Dendritic cell treated with granulocyte-macrophage colony-stimulating factor and Interleukin-4, amounts not matched to agents 40 ng/mL and 50 ng/mL, for 4 days (primary cell): ENCODE measurements around the gene RSPO4.

Experiments used
- H3K27ac Mint-ChIP-seq: one replicate; pipeline ENCODE4 v1.8.0; 2022; ENCODE audit warnings: mild to moderate bottlenecking, mixed read lengths
- H3K27me3 Mint-ChIP-seq: one replicate; pipeline ENCODE4 v1.8.0; 2022; ENCODE audit warnings: mild to moderate bottlenecking, mixed read lengths
- H3K36me3 Mint-ChIP-seq: one replicate; pipeline ENCODE4 v1.8.0; 2022; ENCODE audit warnings: low read depth, mixed read lengths
- H3K4me1 Mint-ChIP-seq: one replicate; pipeline ENCODE4 v1.8.0; 2022; ENCODE audit warnings: low read depth, mixed read lengths
- H3K4me3 Mint-ChIP-seq: one replicate; pipeline ENCODE4 v1.8.0; 2022; ENCODE audit warnings: mild to moderate bottlenecking, moderate library complexity, mixed read lengths
- H3K9me3 Mint-ChIP-seq: one replicate; pipeline ENCODE4 v1.8.0; 2022; ENCODE audit warnings: mixed read lengths
- intact Hi-C: fragments of 100-400 bp; cut with micrococcal nuclease; formaldehyde crosslinking; loops from one replicate; pipeline ENCODE4 v1.15.0; 2022

RSPO4 gene

GRCh38 chr20:969868-970267, 32.2 kb downstream of the RSPO4 start:
- intact Hi-C loops: loop anchor here (5.0 kb wide), 1 partner anchor 153 kb away; no protein-coding TSS in a partner anchor
- H3K9me3 Mint-ChIP-seq: no peaks in the 10 kb centered on the region
- peaks cover 20% of the 10 kb centered on the region for H3K27me3 Mint-ChIP-seq
- H3K36me3 Mint-ChIP-seq: no peaks in the 10 kb centered on the region
- H3K4me3 Mint-ChIP-seq: no peak overlapping the region
- H3K4me1 Mint-ChIP-seq: no peaks in the 10 kb centered on the region
- H3K27ac Mint-ChIP-seq: no peak overlapping the region

- Mint-ChIP-seq H3K36me3 (no peaks in the 10 kb centered on the region), H3K27ac (no peak overlapping the region), H3K9me3 (no peaks in the 10 kb centered on the region), H3K4me3 (no peak overlapping the region), H3K27me3 (peaks cover 20% of the 10 kb centered on the region), H3K4me1 (no peaks in the 10 kb centered on the region)
- intact Hi-C loops: no loop called here
Observed at GRCh38 chr20:967796-968742, 34.0 kb downstream of the RSPO4 start.

- Mint-ChIP-seq H3K9me3 (no peaks in the 10 kb centered on the region), H3K4me1 (no peaks in the 10 kb centered on the region), H3K36me3 (no peaks in the 10 kb centered on the region), H3K27me3 (peaks cover 25% of the 10 kb centered on the region), H3K27ac (no peak overlapping the region), H3K4me3 (no peak overlapping the region)
- intact Hi-C loops: no loop called here
Observed at GRCh38 chr20:965956-966355, 36.2 kb downstream of the RSPO4 start.

GRCh38 chr20:963795-964194, 38.3 kb downstream of the RSPO4 start:
- intact Hi-C loops: no loop called here
- no peaks in the 10 kb centered on the region for H3K36me3 Mint-ChIP-seq
- H3K4me1 Mint-ChIP-seq: no peaks in the 10 kb centered on the region
- no peak overlapping the region for H3K27ac Mint-ChIP-seq
- H3K9me3 Mint-ChIP-seq: no peaks in the 10 kb centered on the region
- H3K27me3 Mint-ChIP-seq: peaks cover 20% of the 10 kb centered on the region
- no peak overlapping the region for H3K4me3 Mint-ChIP-seq

GRCh38 chr20:962683-963082, 39.4 kb downstream of the RSPO4 start:
- H3K4me1 Mint-ChIP-seq: no peaks in the 10 kb centered on the region
- no peaks in the 10 kb centered on the region for H3K36me3 Mint-ChIP-seq
- H3K9me3 Mint-ChIP-seq: no peaks in the 10 kb centered on the region
- H3K27ac Mint-ChIP-seq: no peak overlapping the region
- peaks cover 27% of the 10 kb centered on the region for H3K27me3 Mint-ChIP-seq
- intact Hi-C loops: no loop called here
- no peak overlapping the region for H3K4me3 Mint-ChIP-seq

GRCh38 chr20:962223-962622, 39.9 kb downstream of the RSPO4 start:
- Mint-ChIP-seq H3K27ac (no peak overlapping the region), H3K4me3 (no peak overlapping the region), H3K36me3 (no peaks in the 10 kb centered on the region), H3K9me3 (no peaks in the 10 kb centered on the region), H3K27me3 (peaks cover 29% of the 10 kb centered on the region), H3K4me1 (no peaks in the 10 kb centered on the region)
- intact Hi-C loops: no loop called here

GRCh38 chr20:961768-962167, 40.3 kb downstream of the RSPO4 start:
- H3K4me1 Mint-ChIP-seq: no peaks in the 10 kb centered on the region
- intact Hi-C loops: no loop called here
- no peak overlapping the region for H3K27ac Mint-ChIP-seq
- no peak overlapping the region for H3K4me3 Mint-ChIP-seq
- no peaks in the 10 kb centered on the region for H3K9me3 Mint-ChIP-seq
- no peaks in the 10 kb centered on the region for H3K36me3 Mint-ChIP-seq
- H3K27me3 Mint-ChIP-seq: peaks cover 30% of the 10 kb centered on the region

- no peaks in the 10 kb centered on the region for H3K36me3 Mint-ChIP-seq
- no peaks in the 10 kb centered on the region for H3K9me3 Mint-ChIP-seq
- intact Hi-C loops: loop anchor here (10.0 kb wide), 1 partner anchor 75 kb away; no protein-coding TSS in a partner anchor
- H3K4me1 Mint-ChIP-seq: peaks cover 5% of the 10 kb centered on the region
- H3K4me3 Mint-ChIP-seq: no peak overlapping the region
- H3K27ac Mint-ChIP-seq: no peak overlapping the region
- peaks cover 32% of the 10 kb centered on the region for H3K27me3 Mint-ChIP-seq
Observed at GRCh38 chr20:959996-960615, 42.0 kb downstream of the RSPO4 start.

- intact Hi-C loops: loop anchor here (10.0 kb wide), 1 partner anchor 74 kb away; no protein-coding TSS in a partner anchor
- H3K4me3 Mint-ChIP-seq: no peak overlapping the region
- H3K27ac Mint-ChIP-seq: no peak overlapping the region
- no peaks in the 10 kb centered on the region for H3K9me3 Mint-ChIP-seq
- peaks cover 5% of the 10 kb centered on the region for H3K4me1 Mint-ChIP-seq
- peaks cover 41% of the 10 kb centered on the region for H3K27me3 Mint-ChIP-seq
- H3K36me3 Mint-ChIP-seq: no peaks in the 10 kb centered on the region
Observed at GRCh38 chr20:958936-959815, 42.9 kb downstream of the RSPO4 start.

- H3K27me3 Mint-ChIP-seq: peaks cover 55% of the 10 kb centered on the region
- intact Hi-C loops: loop anchor here (10.0 kb wide), 1 partner anchor 73 kb away; no protein-coding TSS in a partner anchor
- no peak overlapping the region for H3K27ac Mint-ChIP-seq
- no peaks in the 10 kb centered on the region for H3K36me3 Mint-ChIP-seq
- H3K4me1 Mint-ChIP-seq: peaks cover 5% of the 10 kb centered on the region
- no peak overlapping the region for H3K4me3 Mint-ChIP-seq
- H3K9me3 Mint-ChIP-seq: no peaks in the 10 kb centered on the region
Observed at GRCh38 chr20:957544-957943, 44.6 kb downstream of the RSPO4 start.

GRCh38 chr20:956330-956951, 45.7 kb downstream of the RSPO4 start:
- Mint-ChIP-seq H3K27ac (no peak overlapping the region), H3K9me3 (no peaks in the 10 kb centered on the region), H3K36me3 (no peaks in the 10 kb centered on the region), H3K4me1 (peaks cover 5% of the 10 kb centered on the region), H3K27me3 (peaks cover 58% of the 10 kb centered on the region), H3K4me3 (no peak overlapping the region)
- intact Hi-C loops: loop anchor here (1.0 to 10.0 kb wide), 2 partner anchors 72 to 140 kb away; no protein-coding TSS in a partner anchor

- H3K36me3 Mint-ChIP-seq: no peaks in the 10 kb centered on the region
- peaks cover 57% of the 10 kb centered on the region for H3K27me3 Mint-ChIP-seq
- no peak overlapping the region for H3K4me3 Mint-ChIP-seq
- intact Hi-C loops: loop anchor here (1.0 to 10.0 kb wide), 2 partner anchors 71 to 139 kb away; no protein-coding TSS in a partner anchor
- peaks cover 5% of the 10 kb centered on the region for H3K4me1 Mint-ChIP-seq
- H3K27ac Mint-ChIP-seq: no peak overlapping the region
- H3K9me3 Mint-ChIP-seq: no peaks in the 10 kb centered on the region
Observed at GRCh38 chr20:955656-956055, 46.5 kb downstream of the RSPO4 start.

- peaks cover 5% of the 10 kb centered on the region for H3K4me1 Mint-ChIP-seq
- no peak overlapping the region for H3K4me3 Mint-ChIP-seq
- intact Hi-C loops: loop anchor here (10.0 kb wide), 1 partner anchor 70 kb away; no protein-coding TSS in a partner anchor
- no peaks in the 10 kb centered on the region for H3K36me3 Mint-ChIP-seq
- H3K9me3 Mint-ChIP-seq: no peaks in the 10 kb centered on the region
- peaks cover 59% of the 10 kb centered on the region for H3K27me3 Mint-ChIP-seq
- no peak overlapping the region for H3K27ac Mint-ChIP-seq
Observed at GRCh38 chr20:955111-955510, 47.0 kb downstream of the RSPO4 start.
